Keratinocyte (primary cell): ENCODE data around the gene ITGB3. TPM values are rescaled to one million over a fixed set of nuclear protein-coding genes. Genes with fewer than 3 reads are reported as not detected.

Experiments used
- DNase-seq: peaks from one replicate; pipeline ENCODE4 v3.0.0-alpha.2; 2011; ENCODE audit warnings: low read depth, missing footprints, low spot score
- FAIRE-seq: peaks from 2 replicates; lab custom pipeline; 2011; peaks lifted over from hg19 to GRCh38; lab: Jason Lieb, UNC
- H2AFZ ChIP-seq: 2 replicates; pipeline ENCODE4 v1.6.0; 2012; ENCODE audit warnings: low read length, control low read depth, inconsistent platforms; ENCODE audit not compliant: control insufficient read depth
- H3K27ac ChIP-seq: 2 replicates; pipeline ENCODE4 v1.5.1; 2011; ENCODE audit warnings: low read length; ENCODE audit not compliant: control insufficient read depth, insufficient read depth
- H3K27me3 ChIP-seq: 3 replicates; pipeline ENCODE4 v1.6.0; 2011; ENCODE audit warnings: low read length; ENCODE audit not compliant: control insufficient read depth, insufficient read depth; ENCODE audit errors: extremely low read depth
- H3K36me3 ChIP-seq, 2 experiments: 2 replicates in 1 of 2; 3 replicates in 1 of 2; pipeline ENCODE4 v1.5.1; 2011; ENCODE audit warnings: low read length in 2 of 2, mild to moderate bottlenecking in 1 of 2; ENCODE audit not compliant: control insufficient read depth in 2 of 2, insufficient read depth in 2 of 2; ENCODE audit errors: extremely low read depth in 1 of 2
- H3K4me1 ChIP-seq: 3 replicates; pipeline ENCODE4 v1.5.1; 2011; ENCODE audit warnings: low read length; ENCODE audit not compliant: control insufficient read depth, insufficient read depth; ENCODE audit errors: extremely low read depth
- H3K4me2 ChIP-seq: 3 replicates; pipeline ENCODE4 v1.6.0; 2011; ENCODE audit warnings: low read depth, low read length; ENCODE audit not compliant: control insufficient read depth, insufficient read depth; ENCODE audit errors: extremely low read depth
- H3K4me3 ChIP-seq, 3 experiments: fragments of 200-600 bp in 1 of 3; sonication (generic) in 1 of 3; 2 replicates in 2 of 3; 3 replicates in 1 of 3; pipeline ENCODE4 v1.5.1; 2011 to 2016; ENCODE audit warnings: low read length in 3 of 3, mild to moderate bottlenecking in 3 of 3, control low read depth in 2 of 3, inconsistent platforms in 1 of 3, low read depth in 1 of 3, mixed read lengths in 1 of 3, mixed run types in 1 of 3, moderate library complexity in 1 of 3; ENCODE audit not compliant: control insufficient read depth in 2 of 3, insufficient read depth in 2 of 3; ENCODE audit errors: extremely low read depth in 1 of 3
- H3K79me2 ChIP-seq: 2 replicates; pipeline ENCODE4 v1.6.0; 2012; ENCODE audit warnings: low read length; ENCODE audit not compliant: control insufficient read depth, insufficient read depth
- H3K9ac ChIP-seq: 3 replicates; pipeline ENCODE4 v1.6.0; 2011; ENCODE audit warnings: low read length; ENCODE audit not compliant: control insufficient read depth, insufficient read depth; ENCODE audit errors: extremely low read depth
- H3K9me1 ChIP-seq: 3 replicates; pipeline ENCODE4 v1.6.0; 2011; ENCODE audit warnings: low read length; ENCODE audit not compliant: control insufficient read depth, insufficient read depth; ENCODE audit errors: extremely low read depth
- H3K9me3 ChIP-seq: 2 replicates; pipeline ENCODE4 v1.5.1; 2012; ENCODE audit warnings: low read depth, low read length; ENCODE audit not compliant: control insufficient read depth
- H4K20me1 ChIP-seq: 3 replicates; pipeline ENCODE4 v1.6.0; 2011; ENCODE audit warnings: low read length; ENCODE audit not compliant: control insufficient read depth, insufficient read depth; ENCODE audit errors: extremely low read depth
- CTCF ChIP-seq, 3 experiments: IDR thresholded peaks in 1 of 3; conservative IDR thresholded peaks in 1 of 3; optimal IDR thresholded peaks in 1 of 3; 2 replicates in 2 of 3; 3 replicates in 1 of 3; pipeline versions ENCODE3 to v1.5.1; 2011; ENCODE audit warnings: low read length in 3 of 3, mild to moderate bottlenecking in 3 of 3, moderate library complexity in 2 of 3, control low read depth in 1 of 3, inconsistent platforms in 1 of 3; ENCODE audit not compliant: insufficient read depth in 2 of 3; ENCODE audit errors: extremely low read depth in 1 of 3
- EZH2 ChIP-seq: IDR thresholded peaks from one replicate; pipeline ENCODE4 v1.6.1; 2012; ENCODE audit warnings: inconsistent platforms, mild to moderate bottlenecking, low read length, moderate library complexity
- dilution Hi-C: fragments of 300-500 bp; cut with MboI; formaldehyde crosslinking; loops from one replicate; pipeline ENCODE4 v1.7.0; 2020; ENCODE audit warnings: low sequenced_read_pairs; ENCODE audit not compliant: extremely low pct_ligation_motif_present
- polyA plus RNA-seq, 5 experiments: library from polyadenylated mRNA; depleted of rRNA in 3 of 5; stranded (reverse) in 3 of 5; stranded (forward) in 1 of 5; unstranded in 1 of 5; fragments of >200 nt; gene quantifications; 1 replicate in 1 of 5; 2 replicates in 3 of 5; 3 replicates in 1 of 5; pipeline versions ENCODE4 v1.2.1 to v1.2.3, GENCODE V29; 2011 to 2012; ENCODE audit warnings: missing spikeins in 2 of 5, low read depth in 1 of 5, low replicate concordance in 1 of 5

Gene ITGB3
- polyA plus RNA-seq, 1 donor (not counting 4 experiments of a cell fraction or from before 2014, with no cell fraction given) = not detected

- Histone ChIP-seq H3K4me2 (no peak overlapping the region), H3K79me2 (no peaks in the 10 kb centered on the region), H3K9me3 (no peaks in the 10 kb centered on the region), H3K9me1 (no peaks in the 10 kb centered on the region), H4K20me1 (no peaks in the 10 kb centered on the region), H2AFZ (no peak overlapping the region), H3K4me3 (no peak overlapping the region), H3K4me1 (no peaks in the 10 kb centered on the region), H3K27ac (no peak overlapping the region), H3K9ac (no peak overlapping the region), H3K36me3 (no peaks in the 10 kb centered on the region), H3K27me3 (no peaks in the 10 kb centered on the region)
- dilution Hi-C loops = no loop called here
- DNase-seq (no peak), FAIRE-seq (no peak)
- TF ChIP-seq EZH2 = no peak
- no peak for TF ChIP-seq CTCF (optimal IDR thresholded peaks at IDR 0.05 in 1 of 3, IDR thresholded peaks at IDR 0.05 in 1 of 3, conservative IDR thresholded peaks at IDR 0.05 in 1 of 3; ENCODE audit: extremely low read depth in 1 of 3, insufficient read depth in 2 of 3, low read length in 3 of 3)
Measured at GRCh38 chr17:47212458-47212857, 41.2 kb upstream of the ITGB3 start.

- TF ChIP-seq CTCF (optimal IDR thresholded peaks at IDR 0.05 in 1 of 3, IDR thresholded peaks at IDR 0.05 in 1 of 3, conservative IDR thresholded peaks at IDR 0.05 in 1 of 3; ENCODE audit: extremely low read depth in 1 of 3, insufficient read depth in 2 of 3, low read length in 3 of 3) (no peak), EZH2 (no peak)
- FAIRE-seq (no peak), DNase-seq (no peak)
- Histone ChIP-seq H3K36me3 (no peaks in the 10 kb centered on the region), H3K4me2 (no peak overlapping the region), H3K9ac (no peak overlapping the region), H2AFZ (no peak overlapping the region), H4K20me1 (no peaks in the 10 kb centered on the region), H3K9me1 (no peaks in the 10 kb centered on the region), H3K4me3 (no peak overlapping the region), H3K27me3 (no peaks in the 10 kb centered on the region), H3K9me3 (no peaks in the 10 kb centered on the region), H3K79me2 (no peaks in the 10 kb centered on the region), H3K27ac (no peak overlapping the region), H3K4me1 (no peaks in the 10 kb centered on the region)
- dilution Hi-C loops = no loop called here
Measured at GRCh38 chr17:47213540-47213939, 40.1 kb upstream of the ITGB3 start.
